DMS153 treated with DMSO at 0.1 percent for 48 hours (cell line): Measurements from ENCODE around the gene TACSTD2.
"Not testable (repeated sequence)": the region's sequence is repeated elsewhere in the genome, so short reads cannot be mapped to it uniquely, and the experiment has no call there.

ENCODE experiments used
- DNase-seq: peaks from one replicate; lab custom pipeline; 2025; ENCODE audit not compliant: unreplicated experiment; lab: John Stamatoyannopoulos, UW

The TACSTD2 gene

GRCh38 chr1:58576727-58577653 is at the start of gene TACSTD2:
TSS of gene TACSTD2 (minus strand) at chr1:58577252. CDS start at chr1:58577156, 96 bp downstream.
- DNase-seq, result no peak

- no peak for DNase-seq
These were observed 49.2 kb upstream of the TACSTD2 start for GRCh38 chr1:58626293-58626692.

GRCh38 chr1:58623259-58623658 is 46.2 kb upstream of the TACSTD2 start:
- not testable (repeated sequence) for DNase-seq

GRCh38 chr1:58622571-58622970 is 45.5 kb upstream of the TACSTD2 start:
- no peak for DNase-seq

GRCh38 chr1:58621391-58621790 is 44.3 kb upstream of the TACSTD2 start:
- no peak for DNase-seq

- DNase-seq, result peak; percentile 5
These were observed 43.9 kb upstream of the TACSTD2 start for GRCh38 chr1:58620926-58621325.

GRCh38 chr1:58620259-58620658 is 43.2 kb upstream of the TACSTD2 start:
- DNase-seq, result peak; percentile 36

- DNase-seq, result no peak
These were observed 42.4 kb upstream of the TACSTD2 start for GRCh38 chr1:58619286-58620054.

- DNase-seq, result no peak
These were observed 41.3 kb upstream of the TACSTD2 start for GRCh38 chr1:58618303-58618702.

- no peak for DNase-seq
These were observed 34.9 kb upstream of the TACSTD2 start for GRCh38 chr1:58611861-58612385.

- no peak for DNase-seq
These were observed 31.9 kb upstream of the TACSTD2 start for GRCh38 chr1:58608945-58609344.

- DNase-seq, result no peak
These were observed 31.2 kb upstream of the TACSTD2 start for GRCh38 chr1:58608297-58608696.

GRCh38 chr1:58607391-58607790 is 30.3 kb upstream of the TACSTD2 start:
- no peak for DNase-seq

- DNase-seq, result not testable (repeated sequence)
These were observed 24.9 kb upstream of the TACSTD2 start for GRCh38 chr1:58601921-58602320.

- no peak for DNase-seq
These were observed 20.9 kb upstream of the TACSTD2 start for GRCh38 chr1:58597996-58598395.

- DNase-seq, result no peak
These were observed 20.0 kb upstream of the TACSTD2 start for GRCh38 chr1:58597076-58597475.

GRCh38 chr1:58596631-58597052 is 19.6 kb upstream of the TACSTD2 start:
- no peak for DNase-seq

- no peak for DNase-seq
These were observed 17.5 kb upstream of the TACSTD2 start for GRCh38 chr1:58594546-58594945.

- no peak for DNase-seq
These were observed 15.6 kb upstream of the TACSTD2 start for GRCh38 chr1:58592522-58593134.

- no peak for DNase-seq
These were observed 14.8 kb upstream of the TACSTD2 start for GRCh38 chr1:58591806-58592205.

GRCh38 chr1:58590019-58590418 is 13.0 kb upstream of the TACSTD2 start:
- DNase-seq, result no peak
